Measurements from ENCODE around the gene ACACA.

The ACACA gene

DNA sequence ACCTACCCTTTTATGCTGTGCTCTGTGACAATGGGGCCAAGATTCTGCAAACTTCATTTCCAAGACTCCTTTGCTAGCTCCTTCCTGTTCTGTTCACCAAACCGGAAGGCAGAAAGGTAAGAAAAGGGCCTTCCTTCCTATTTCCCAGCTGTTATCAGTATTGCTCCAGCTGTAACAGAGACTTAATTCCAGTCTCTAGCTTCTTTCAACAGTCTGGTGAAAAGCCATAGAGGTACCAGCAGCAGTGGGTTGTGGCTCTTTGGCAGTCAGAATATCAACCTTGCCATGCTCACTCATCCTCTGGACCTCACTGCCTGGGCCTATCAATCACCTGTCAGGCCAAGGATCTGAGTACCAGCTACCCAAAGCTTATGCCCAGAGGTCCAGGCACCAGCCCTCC, 120.2 kb downstream of the ACACA start:
- no peak for DNase-seq

DNA sequence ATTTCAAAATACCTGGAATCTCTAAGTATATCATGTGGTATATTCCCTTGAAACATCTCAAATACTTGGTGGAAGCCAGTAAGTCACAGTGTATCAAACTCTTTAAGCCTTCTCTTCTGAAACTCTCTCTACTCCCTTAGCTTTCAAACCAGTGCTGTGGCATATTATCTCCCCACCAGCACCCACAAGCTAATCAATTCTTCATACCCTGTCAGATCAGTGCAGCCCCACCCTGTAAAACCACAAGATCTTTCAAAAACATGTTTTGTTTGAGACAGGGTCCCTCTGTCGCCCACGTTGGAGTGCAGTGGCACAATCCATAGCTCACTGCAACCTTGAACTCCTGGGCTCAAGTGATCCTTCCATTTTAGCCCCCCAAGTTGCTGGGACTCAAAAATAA, 122.4 kb downstream of the ACACA start:
- DNase-seq = no peak

DNA sequence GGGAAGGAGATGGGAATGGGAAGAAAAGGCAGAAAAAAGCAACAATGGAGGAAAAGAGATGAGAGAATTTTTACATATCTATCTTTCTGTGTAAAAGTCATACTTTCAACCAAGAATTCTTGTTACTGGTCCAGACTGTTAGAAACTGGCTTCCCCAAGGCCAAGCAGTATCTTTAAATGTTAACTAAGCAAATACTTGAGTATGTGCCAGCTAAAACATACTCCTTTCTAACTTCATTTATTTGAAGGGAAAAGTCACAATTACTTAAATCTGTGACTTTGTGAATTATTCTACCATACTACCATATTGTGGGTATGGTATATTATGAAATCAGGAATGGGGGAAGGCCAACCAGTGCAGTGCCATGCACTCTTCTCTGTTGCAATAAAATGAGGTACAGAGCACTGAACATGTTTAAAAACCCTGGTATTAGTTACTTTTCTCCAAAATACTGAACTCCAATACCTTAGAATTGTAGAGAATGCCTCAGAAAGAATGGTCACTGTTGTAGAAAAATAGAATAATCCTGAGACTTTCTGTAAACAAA, 123.1 kb downstream of the ACACA start:
- DNase-seq = no peak

DNA sequence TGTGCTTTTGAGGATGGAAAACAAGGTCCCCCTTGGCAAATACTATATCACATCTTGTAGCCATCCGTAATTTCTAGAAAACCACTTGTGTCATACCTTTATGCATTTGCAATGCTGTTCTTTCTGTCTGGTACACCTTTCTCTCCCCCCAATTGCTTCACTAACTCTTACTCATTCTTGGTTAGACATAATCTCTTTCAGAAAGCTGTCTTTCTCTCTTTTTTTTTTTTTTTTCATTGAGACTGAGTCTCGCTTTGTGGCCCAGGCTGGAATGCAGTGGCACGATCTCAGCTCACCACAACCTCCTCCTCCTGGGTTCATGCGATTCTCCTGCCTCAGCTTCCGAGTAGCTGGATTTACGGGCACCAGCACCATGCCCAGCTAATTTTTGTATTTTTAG, 125.8 kb downstream of the ACACA start:
- DNase-seq = no peak

DNA sequence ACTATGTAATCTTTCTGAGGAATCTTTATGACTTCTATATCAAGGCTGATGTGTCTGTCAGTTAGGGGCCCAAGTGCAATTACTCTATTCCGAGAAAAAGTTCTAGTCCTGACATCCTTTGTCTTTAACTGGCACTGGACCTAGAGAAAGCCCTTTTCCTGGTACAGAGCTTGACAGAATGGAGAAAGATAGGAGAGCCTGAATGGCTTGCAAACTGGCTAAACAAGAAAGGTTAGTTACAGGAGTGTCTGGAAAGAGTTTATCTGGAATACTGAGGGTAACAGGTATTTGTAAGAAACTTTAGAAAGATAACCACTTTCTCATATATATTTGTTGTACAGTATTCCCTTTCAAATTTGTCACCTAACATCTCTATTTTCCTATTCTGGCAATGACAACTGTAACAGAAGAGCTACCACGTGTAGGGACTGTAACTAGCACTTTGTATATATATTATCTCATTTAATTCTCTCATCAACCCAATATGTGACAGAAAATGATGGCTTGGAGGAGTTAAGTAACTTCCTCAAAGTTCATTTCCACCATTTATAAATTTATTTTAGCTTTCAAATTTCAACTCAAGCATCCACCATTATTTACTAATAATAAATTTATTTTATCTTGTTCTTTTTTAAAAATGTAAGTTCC, 128.3 kb downstream of the ACACA start:
- DNase-seq = no peak

DNA sequence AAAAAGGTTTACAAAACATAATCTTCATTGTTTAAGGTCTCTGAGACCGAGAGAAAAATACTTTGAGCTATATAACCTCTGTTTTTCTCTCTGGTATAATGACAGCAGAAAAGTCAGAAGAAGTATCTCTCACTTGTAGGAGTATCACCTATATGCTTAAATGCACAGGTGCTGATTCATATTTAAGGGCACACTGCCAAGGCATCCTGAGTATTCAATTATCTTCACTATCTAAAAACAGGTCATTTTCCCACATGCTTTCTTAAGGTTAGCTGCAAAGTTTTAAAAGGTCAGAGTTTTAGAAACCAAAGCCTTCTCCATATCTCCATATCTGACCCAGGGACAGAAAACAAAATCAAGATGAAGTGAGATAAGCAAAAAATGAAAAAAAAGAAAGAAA, 130.2 kb downstream of the ACACA start:
- no peak for DNase-seq

DNA sequence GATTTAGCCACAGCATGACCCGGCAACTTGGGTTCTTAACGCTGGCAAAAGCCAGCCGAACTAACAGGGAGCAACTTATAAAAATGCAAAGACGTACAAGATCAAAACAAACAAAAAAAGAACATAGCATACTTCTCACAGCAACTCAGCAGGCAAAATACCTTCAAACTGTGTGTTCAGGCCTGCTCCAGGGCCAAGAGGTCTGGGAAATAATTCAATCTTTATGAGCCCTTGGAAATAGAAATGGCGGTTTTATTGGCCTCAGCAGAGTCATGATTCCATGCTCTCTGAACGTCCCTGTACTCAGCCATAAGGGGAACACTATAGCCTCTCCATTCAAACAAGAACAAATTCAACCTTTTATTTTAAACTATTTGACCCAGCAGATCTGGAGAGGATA, 132.2 kb downstream of the ACACA start:
- DNase-seq = no peak

DNA sequence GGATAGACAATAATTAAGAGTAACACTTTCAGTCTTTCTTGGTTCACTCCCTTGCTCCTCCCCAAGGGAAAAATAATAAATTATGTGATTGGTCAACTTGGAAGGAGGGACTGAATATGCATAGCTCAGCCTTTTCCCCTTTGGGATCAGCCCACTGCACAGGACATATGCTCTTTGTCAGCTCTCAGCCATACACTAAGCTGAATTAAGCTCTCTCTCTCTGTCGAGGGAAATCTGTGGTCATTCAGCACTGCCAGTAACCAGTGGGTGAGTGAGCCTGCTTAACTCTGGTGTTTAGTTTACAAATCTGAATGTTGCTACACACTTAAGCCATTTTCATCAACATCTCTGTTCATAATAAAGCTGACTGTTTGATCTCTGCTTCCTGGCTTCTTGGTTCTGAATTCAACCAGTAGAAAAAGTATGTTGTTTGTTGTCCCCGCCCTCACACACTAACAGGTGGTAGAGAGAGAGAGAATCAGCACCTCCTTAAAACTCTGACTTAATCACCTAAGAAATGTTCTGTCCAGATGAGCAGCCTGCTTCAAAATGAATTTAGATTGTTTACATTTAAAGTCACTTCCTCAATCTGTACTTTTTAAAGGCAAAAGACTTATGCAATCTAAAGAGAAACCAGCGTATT, 133.1 kb downstream of the ACACA start:
- no peak for DNase-seq

DNA sequence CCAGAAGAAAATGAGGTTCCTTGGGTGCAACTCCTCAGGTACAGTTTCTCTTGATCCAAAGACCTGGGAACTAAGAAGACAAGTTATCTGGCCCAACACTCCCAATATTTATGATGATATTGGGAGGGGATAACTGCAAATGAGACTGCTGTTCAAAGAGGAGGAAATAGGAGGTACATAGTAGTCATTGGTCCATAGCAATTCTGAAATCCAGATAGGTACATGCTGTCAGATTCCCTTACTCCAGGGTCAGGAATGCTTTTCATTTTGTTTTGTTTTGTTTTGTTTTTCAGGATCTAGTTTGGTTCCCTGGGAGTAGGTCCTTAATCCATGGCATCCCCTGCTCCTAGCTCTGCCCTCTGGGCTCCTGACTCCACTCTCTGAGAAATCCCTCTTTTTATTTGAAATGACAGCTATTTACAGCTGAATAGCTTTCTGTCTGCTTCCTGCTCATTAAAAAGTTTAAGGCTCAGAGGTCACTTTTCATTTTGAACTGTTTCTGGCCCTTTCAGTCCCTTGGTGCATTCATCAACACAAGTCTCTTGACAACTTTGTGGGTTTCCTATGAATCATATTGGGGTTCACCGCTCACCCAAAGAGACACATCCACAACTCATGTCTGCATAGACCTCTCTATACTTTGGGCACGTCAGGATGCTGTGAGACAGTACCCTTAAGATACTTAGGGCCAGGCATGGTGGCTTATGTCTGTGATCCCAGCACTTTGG, 141.0 kb downstream of the ACACA start:
- no peak for DNase-seq

DNA sequence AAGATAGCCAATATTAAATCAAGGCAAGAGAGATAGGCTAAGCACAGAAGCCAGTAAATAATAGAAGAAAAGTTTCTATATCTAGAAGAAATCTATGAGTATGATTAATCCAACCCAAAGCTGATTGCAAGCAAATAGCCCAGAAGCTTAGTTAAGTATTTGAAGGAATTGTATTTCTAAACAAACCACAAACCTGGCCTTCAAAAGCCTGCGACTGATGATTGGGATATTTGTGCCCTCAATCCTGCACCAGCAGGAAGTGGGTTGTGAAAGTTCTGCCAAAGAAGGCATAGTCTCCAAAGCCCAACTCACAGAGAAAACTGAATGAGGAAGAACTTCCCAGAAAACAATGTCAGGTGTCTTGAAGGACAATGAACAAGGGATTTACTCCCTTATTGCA, 145.3 kb downstream of the ACACA start:
- DNase-seq = no peak

DNA sequence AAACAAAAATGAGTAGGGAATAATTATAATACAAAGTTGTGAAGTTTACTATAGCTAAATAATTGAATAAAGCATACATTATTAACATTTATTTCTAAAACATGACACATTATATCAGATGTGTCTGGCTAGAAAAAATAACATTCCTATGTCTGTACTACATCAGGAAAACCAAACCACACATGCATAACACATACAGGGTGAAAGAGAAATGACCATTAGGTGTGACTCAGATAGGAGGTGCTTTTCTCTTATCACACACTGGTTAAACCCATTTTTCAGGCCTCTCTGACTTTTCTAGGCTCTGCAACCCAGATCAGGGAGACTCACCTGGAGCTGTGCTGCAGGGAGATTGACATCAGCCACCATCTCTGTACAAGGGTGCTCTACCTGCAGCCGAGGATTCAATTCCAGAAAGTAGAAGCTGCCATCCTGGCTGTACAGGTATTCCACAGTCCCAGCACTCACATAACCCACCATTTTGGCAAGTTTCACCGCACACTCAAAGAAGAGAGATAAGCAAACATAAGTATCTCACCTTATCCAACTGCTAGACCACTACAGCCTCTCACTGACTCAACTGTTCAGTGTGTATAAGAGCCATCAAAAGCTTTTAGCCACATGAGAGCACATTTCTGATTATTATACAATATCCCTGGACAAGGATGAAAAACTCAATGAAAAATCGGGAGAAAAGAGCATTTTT, 147.5 kb downstream of the ACACA start:
- DNase-seq = no peak

DNA sequence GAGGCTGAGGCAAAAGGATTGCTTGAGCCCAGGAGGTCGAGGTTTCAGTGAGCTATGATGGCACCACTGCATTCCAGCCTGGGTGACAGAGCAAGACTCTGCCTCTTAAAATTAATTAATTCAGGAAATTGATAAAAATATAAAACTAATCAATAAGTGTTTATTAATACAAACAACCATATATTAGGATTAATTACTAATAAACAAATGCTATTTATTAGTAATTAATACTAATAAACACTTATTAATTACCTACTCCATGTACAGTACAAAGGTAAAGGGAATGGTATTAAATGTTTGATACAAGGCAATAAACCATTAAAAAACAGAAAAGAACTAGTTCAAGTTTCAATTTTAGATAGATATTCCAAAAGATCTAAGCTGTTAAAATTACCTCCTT, 150.0 kb downstream of the ACACA start:
- DNase-seq = no peak

DNA sequence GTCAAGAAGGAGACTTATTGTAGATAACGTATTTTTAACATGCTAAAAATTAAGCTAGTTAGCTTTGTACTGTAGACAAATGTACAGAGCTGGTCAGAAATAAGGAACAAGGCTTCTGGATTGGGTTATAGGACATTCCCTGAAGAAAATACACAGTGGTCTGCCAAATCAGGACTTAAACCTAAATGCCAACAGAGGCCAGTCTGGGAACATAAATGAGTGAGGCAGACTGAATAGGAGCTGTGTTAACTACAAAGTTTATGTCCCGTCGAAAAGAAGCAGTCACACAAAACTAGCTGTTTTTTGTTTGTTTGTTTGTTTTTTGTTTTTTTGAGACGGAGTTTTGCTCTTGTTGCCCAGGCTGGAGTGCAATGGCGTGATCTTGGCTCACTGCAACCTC, 151.2 kb downstream of the ACACA start:
- no peak for DNase-seq

DNA sequence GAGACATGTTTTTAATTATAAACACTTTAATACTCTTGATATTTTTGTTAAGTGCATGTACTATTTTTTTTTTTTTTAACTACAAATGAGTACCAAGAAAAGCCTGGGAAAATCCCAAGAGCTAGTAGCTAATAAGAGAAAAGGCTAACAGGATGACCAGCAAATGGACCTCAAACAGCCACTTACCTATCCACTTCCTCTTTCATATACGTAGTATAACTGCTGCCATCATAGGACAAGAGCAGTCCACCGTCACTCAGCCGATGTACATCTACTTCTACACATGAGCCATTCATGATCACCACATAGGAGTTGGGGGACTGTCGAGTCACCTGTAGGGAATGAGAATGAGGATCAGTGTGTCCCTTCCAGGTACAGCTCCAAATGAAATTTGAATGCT, 158.8 kb downstream of the ACACA start:
- DNase-seq = no peak

DNA sequence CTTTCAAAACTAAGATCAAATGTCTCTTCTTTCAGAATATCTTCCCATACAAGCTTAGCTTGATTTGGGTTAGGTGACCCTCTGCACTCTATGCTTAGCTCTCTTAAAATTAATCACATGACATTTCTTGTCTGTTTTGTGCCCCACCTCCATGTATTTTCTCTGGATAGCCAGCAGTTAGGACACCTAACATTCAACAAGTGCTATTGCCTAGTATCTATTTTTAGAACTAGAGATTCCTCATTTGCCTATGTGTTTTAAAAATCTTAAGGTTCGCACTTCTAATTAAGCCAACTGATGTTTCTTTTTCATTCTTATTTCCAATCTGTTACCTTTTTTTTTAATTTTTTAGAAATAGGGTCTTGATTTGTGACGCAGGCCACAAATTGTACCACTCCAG, 160.6 kb downstream of the ACACA start:
- DNase-seq = no peak

DNA sequence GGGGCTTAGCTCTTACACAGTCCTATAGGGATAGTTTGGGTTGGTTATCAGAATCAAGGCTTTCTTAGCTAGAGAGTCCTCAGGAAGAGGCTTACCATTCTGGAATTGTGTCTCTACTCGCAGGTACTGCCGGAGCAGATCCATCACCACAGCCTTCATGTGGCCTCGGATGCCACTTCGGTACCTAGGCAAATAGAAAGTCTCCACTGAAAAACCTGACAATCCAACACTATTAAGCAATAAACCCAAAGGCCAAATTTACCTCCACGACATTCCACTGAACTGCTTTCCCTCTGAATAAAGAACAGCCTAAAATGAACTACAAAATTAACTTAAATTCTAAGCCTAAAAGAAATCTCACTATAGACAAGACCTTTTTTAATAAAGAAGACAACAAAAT, 166.3 kb downstream of the ACACA start:
- DNase-seq = no peak

DNA sequence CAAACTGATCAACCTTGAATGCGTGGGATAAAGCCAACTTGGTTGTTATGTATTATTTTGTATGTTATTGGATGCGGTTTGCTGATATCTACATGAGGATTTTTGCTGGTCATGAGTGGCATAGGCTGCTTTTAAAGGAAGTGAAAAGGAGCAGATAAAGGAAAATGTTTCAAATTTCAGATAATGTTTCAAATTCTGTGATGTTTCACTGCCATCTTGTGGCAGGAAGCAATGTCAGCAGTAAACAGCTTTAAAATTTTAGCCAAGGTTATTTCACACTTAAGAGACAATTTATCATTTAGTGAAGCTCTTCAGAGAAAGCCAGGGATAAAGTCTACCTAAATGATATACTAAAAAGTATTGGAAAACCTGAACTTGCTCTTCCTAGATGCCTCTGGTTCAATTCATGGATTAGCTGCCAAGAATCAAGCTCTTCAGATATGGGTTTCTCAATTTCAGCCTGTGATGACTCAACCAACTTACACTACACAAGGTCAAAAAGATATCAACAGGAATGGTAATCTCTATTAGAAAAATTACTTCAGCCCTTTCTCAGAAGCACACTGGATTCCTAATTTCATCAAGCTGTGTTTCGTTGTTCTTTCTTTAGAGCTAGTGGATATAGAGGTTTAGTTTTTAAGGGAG, 166.8 kb downstream of the ACACA start:
- DNase-seq = peak in 1 of 2 donors; percentile 36

DNA sequence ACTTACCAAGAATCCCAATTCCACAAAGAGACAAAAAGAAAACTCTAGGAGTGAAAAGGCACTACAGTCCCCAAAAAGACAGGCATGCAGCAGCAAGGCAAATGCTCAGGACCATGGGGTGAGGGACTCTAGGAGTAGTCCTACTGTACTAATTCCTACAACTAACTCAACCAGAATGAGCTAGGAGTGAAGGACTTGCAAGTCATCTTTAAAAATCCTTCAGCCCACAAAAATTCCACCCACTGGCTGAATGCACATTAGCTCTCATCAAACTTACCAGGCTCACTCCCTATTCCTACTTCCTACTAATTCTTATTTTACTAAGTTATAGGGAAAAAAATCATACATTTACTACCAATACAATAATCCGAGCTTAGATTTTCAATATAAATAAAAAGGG, 172.5 kb downstream of the ACACA start:
- no peak for DNase-seq

DNA sequence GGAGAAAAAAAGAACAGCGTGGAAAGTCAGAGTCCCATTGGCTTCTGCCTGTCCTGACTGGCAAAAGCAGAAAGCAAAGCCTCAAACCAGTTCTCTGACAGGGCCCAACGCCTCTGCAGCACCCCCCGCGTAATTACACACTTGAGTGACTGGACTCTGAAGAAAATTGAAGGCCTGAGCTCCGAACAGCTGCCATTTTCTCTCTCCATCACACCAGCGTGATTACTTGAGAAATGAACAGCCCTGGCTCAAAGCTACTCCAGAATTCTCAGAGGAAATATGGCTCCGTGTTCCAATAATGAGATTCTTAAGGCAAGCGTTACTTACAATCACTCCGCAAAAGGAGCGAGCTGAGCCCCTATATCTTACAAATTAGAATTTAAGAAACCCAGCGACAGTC, 173.6 kb downstream of the ACACA start:
- no peak for DNase-seq

DNA sequence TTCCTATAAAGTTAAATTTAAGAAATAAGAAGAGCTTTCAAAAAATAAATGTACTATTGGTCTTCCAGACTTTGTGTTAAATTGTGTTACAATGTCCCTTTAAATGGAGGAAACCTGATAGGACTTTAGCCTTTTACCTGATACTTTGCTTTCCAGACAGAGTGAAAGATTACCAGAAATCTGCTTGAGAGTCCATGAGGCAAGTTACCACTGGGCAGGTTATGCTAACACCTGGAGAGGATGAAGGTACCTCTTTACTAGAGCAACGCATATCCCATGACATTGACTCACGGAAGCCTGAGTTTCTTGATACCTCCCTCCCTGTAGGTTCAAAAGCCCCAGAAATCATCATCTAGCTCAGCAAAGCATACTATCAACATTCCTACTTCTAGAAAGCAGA, 174.7 kb downstream of the ACACA start:
- DNase-seq = no peak

DNA sequence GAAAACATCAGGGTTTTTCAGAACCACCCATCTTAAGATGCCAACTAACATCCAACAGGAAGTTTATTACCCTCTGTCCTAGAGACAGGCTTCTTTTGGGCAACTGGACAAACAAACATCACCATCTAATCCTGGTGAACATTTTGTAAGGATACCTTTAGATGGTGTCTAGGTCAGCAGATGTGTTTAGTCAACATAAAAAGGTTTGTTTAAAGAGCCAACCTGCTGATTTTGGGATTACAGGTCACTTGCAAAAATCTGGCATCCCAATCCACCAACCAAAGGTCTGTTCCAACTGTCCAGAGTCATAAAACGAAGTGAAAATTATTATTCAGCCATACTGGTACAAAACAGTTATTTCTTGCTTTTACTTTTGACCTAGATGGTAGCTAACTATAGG, 176.0 kb downstream of the ACACA start:
- DNase-seq = no peak

DNA sequence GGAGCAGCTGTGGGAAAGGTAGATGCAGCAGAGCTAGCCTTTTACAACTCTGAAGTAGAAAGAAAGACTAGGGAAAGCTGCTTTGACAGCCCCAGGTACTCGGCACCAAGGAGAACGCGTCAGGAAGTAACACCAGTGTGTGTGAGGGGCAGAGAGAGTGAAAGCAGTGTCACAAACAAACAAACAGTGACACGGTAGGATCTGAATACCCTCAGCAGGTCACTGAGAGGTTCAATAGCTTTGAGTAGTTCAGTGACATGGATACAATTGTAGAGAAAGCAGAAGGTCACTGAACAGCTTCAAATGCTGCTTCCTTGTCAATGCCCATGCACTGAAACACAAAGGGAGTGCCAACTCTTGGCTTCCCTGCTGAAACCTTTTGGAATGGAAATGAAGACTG, 181.2 kb downstream of the ACACA start:
- no peak for DNase-seq

DNA sequence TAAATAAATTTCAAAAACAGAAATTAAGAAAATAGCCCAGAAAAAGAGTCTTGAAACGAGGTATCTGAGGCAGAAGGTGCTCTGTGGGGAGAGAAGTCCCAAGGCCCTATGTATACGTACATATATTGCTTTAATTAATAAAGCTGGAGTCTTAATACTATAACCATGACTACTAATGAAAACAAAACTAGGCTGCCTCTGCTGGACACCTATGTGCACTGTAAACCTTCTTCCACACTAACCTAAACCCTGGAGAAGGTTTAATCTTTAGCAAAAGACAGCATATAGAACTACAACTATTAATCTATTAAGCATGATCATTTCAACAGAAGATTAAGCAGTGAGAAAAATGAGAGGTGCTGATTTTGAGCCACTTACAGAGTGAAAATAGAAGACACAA, 184.8 kb downstream of the ACACA start:
- DNase-seq = no peak

All from CD4-positive, alpha-beta T cell treated with Interferon alpha-2 for 1 hour (primary cell).